Caco-2 (cell line): ENCODE data around the gene NT5DC4. TPM values are rescaled to one million over a fixed set of nuclear protein-coding genes. Genes with fewer than 3 reads are reported as not detected.

Experiments
- BruUV-seq: library from RNA; stranded (reverse); fragments of 400-500 nt; replicated peaks from 2 replicates; lab custom pipeline; 2021; lab: Mats Ljungman, UMichigan
- CTCF ChIA-PET: fragments of 300-600 bp; sonication (Branson Sonifier 250); formaldehyde crosslinking; loops from one replicate; lab custom pipeline; 2022; ENCODE audit warnings: antibody characterized with exemption; lab: Charles Lee
- POLR2A ChIA-PET: fragments of 300-600 bp; sonication (Branson Sonifier 250); formaldehyde crosslinking; loops from one replicate; lab custom pipeline; 2022; ENCODE audit warnings: antibody characterized with exemption; lab: Charles Lee
- DNase-seq, 2 experiments: peaks; one replicate each; pipeline versions ENCODE4 v3.0.0 to v3.0.0-alpha.2; 2020 to 2022
- H3K27me3 ChIP-seq: replicated peaks from 2 replicates; pipeline ENCODE4 v1.6.0; 2011; ENCODE audit warnings: low read length; ENCODE audit not compliant: control insufficient read depth, insufficient read depth
- H3K36me3 ChIP-seq: 2 replicates; pipeline ENCODE4 v1.5.1; 2011; ENCODE audit warnings: low read length; ENCODE audit not compliant: control insufficient read depth, insufficient read depth
- H3K4me1 ChIP-seq: fragments of 250-450 bp; sonication (Bioruptor Pico); 2 replicates; pipeline ENCODE4 v1.5.1; 2020; ENCODE audit warnings: mild to moderate bottlenecking
- H3K4me3 ChIP-seq: 2 replicates; pipeline ENCODE4 v1.5.1; 2011; ENCODE audit warnings: low read depth, mild to moderate bottlenecking, control low read depth, low read length
- H3K9me3 ChIP-seq: fragments of 250-450 bp; sonication (Bioruptor Pico); 2 replicates; pipeline ENCODE4 v1.5.1; 2020; ENCODE audit warnings: mild to moderate bottlenecking, moderate library complexity
- H3K27ac Mint-ChIP-seq: one replicate; pipeline ENCODE4 v1.8.0; 2022; ENCODE audit warnings: mixed read lengths; ENCODE audit not compliant: unreplicated experiment
- H3K27me3 Mint-ChIP-seq: one replicate; pipeline ENCODE4 v1.8.0; 2022; ENCODE audit warnings: mixed read lengths; ENCODE audit not compliant: insufficient read depth, unreplicated experiment
- H3K36me3 Mint-ChIP-seq: one replicate; pipeline ENCODE4 v1.8.0; 2022; ENCODE audit warnings: mild to moderate bottlenecking, mixed read lengths; ENCODE audit not compliant: insufficient read depth, unreplicated experiment
- H3K4me1 Mint-ChIP-seq: one replicate; pipeline ENCODE4 v1.8.0; 2022; ENCODE audit warnings: low read depth, mixed read lengths; ENCODE audit not compliant: unreplicated experiment
- H3K4me3 Mint-ChIP-seq: one replicate; pipeline ENCODE4 v1.8.0; 2022; ENCODE audit warnings: mild to moderate bottlenecking, moderate library complexity, mixed read lengths; ENCODE audit not compliant: unreplicated experiment
- H3K9me3 Mint-ChIP-seq: one replicate; pipeline ENCODE4 v1.8.0; 2022; ENCODE audit warnings: mixed read lengths; ENCODE audit not compliant: unreplicated experiment
- intact Hi-C: fragments of 100-400 bp; cut with micrococcal nuclease; formaldehyde crosslinking; loops from one replicate; pipeline ENCODE4 v1.10.0; 2022; ENCODE audit not compliant: unreplicated experiment
- total RNA-seq: library from RNA; stranded (reverse); gene quantifications from 2 replicates; pipeline ENCODE4 v1.2.3, GENCODE V29; 2022
- TF ChIP-seq, protein P1 (sequence below), 2 experiments: fragments of 200-600 bp in 1 of 2; IDR thresholded peaks; 1 replicate in 1 of 2; 2 replicates in 1 of 2; pipeline versions ENCODE4 v1.5.1 to v1.8.0; 2011 to 2022; ENCODE audit warnings: antibody characterized with exemption in 1 of 2, control low read depth in 1 of 2, inconsistent platforms in 1 of 2, low read depth in 1 of 2, low read length in 1 of 2, mild to moderate bottlenecking in 1 of 2, moderate library complexity in 1 of 2; ENCODE audit not compliant: insufficient read depth in 1 of 2, severe bottlenecking in 1 of 2, unreplicated experiment in 1 of 2

Gene NT5DC4
- total RNA-seq, 1 experiment from 2014 or later: 4.0 TPM

DNA sequence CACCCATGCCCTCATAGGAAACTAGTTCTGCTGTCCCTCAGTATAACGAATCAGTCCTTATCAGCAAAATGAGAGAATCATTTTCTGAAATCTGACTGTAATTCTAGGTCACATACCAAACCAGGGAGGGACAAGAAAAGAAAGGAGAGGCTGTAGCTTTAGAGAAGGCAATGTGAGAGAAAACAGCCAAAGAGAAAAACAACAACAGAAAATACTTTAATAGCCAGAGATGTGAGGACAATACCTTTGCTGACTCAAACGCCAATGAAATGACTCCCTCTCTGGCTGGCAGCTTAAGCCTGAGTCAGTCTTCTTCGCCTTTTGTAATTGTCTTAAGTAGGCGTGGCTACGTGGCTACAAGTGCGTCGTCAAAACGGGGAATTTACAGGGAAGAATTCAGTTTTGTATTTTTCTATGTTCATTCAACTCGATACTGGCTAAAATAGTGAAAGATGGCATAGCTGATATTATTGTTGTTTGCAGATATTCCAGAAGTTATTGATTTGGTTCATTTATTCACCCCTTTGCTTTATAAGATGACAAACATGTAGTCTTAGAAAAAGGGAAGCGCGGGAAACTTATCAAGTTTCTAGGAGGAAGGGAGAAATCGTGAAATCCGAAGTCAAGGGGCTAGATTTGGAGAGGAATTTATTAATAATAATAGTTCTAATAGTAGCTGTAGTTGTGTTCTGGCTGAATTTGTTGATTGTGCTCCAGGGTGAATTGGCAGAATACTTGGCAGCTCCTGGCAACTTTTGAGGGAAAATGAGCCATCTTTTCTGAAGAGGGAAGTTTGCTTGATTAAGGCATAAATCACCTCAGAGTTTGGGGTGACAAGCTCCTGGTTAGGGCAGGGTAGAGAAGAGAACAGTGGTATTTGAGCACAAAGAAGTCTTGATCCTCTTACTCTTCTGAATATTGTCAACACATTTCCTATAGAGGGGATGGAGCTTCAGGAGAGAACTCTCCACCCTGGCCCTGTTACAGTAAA is 63.7 kb downstream of the NT5DC4 start, which contains the start of gene IL1A:
Gene IL1A (minus strand): TSS at position 295 of the 991 bp plus-strand sequence. CDS start 723 bp downstream, outside the sequence.
- no TSS peak for BruUV-seq
- ChIA-PET POLR2A (no interaction called here), CTCF (no interaction called here)
- DNase-seq: no peak
- Histone ChIP-seq H3K4me1 (no peaks in the 10 kb centered on the region), H3K27me3 (no peaks in the 10 kb centered on the region), H3K36me3 (no peaks in the 10 kb centered on the region), H3K4me3 (no peak within 1 kb of the TSS), H3K9me3 (no peaks in the 10 kb centered on the region)
- Mint-ChIP-seq H3K4me1 (no peaks in the 10 kb centered on the region), H3K27me3 (no peaks in the 10 kb centered on the region), H3K4me3 (no peak within 1 kb of the TSS), H3K36me3 (no peaks in the 10 kb centered on the region), H3K9me3 (no peaks in the 10 kb centered on the region), H3K27ac (no peak within 1 kb of the TSS)
- TF ChIP-seq, protein P1, sequence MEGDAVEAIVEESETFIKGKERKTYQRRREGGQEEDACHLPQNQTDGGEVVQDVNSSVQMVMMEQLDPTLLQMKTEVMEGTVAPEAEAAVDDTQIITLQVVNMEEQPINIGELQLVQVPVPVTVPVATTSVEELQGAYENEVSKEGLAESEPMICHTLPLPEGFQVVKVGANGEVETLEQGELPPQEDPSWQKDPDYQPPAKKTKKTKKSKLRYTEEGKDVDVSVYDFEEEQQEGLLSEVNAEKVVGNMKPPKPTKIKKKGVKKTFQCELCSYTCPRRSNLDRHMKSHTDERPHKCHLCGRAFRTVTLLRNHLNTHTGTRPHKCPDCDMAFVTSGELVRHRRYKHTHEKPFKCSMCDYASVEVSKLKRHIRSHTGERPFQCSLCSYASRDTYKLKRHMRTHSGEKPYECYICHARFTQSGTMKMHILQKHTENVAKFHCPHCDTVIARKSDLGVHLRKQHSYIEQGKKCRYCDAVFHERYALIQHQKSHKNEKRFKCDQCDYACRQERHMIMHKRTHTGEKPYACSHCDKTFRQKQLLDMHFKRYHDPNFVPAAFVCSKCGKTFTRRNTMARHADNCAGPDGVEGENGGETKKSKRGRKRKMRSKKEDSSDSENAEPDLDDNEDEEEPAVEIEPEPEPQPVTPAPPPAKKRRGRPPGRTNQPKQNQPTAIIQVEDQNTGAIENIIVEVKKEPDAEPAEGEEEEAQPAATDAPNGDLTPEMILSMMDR (IDR thresholded peaks at IDR 0.05; ENCODE audit: insufficient read depth in 1 of 2, low read depth in 1 of 2, low read length in 1 of 2, severe bottlenecking in 1 of 2, unreplicated experiment in 1 of 2): no peak
- intact Hi-C loops: no loop called here

DNA sequence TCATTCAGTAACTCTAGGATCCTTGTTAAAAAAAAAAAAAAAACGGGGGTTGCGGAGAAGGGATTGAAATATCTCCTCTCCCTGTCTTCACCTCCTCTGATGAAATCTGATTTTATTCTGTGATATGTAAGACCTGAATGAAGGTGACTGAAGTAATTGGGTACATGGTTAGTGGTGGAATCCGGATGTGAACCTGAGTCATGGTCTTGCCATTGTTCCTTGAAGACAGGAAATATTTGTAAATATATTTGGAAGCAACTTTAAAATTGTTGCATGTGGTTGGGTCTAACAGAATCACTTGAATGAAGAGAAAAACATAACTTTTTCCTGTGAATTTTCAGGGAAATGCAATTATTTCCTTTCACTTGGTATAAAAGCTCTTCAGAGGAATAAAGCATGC is 66.5 kb downstream of the NT5DC4 start:
- Histone ChIP-seq H3K4me3 (no peak overlapping the region), H3K4me1 (peaks cover 18% of the 10 kb centered on the region), H3K27me3 (no peaks in the 10 kb centered on the region), H3K9me3 (no peaks in the 10 kb centered on the region), H3K36me3 (no peaks in the 10 kb centered on the region)
- Mint-ChIP-seq H3K4me1 (peaks cover 9% of the 10 kb centered on the region), H3K36me3 (no peaks in the 10 kb centered on the region), H3K9me3 (peaks cover 17% of the 10 kb centered on the region), H3K4me3 (no peak overlapping the region), H3K27ac (no peak overlapping the region), H3K27me3 (no peaks in the 10 kb centered on the region)
- TF ChIP-seq, protein P1 (IDR thresholded peaks at IDR 0.05; ENCODE audit: insufficient read depth in 1 of 2, low read depth in 1 of 2, low read length in 1 of 2, severe bottlenecking in 1 of 2, unreplicated experiment in 1 of 2): no peak
- BruUV-seq: no TSS peak
- ChIA-PET CTCF (no interaction called here), POLR2A (no interaction called here)
- DNase-seq: no peak
- intact Hi-C loops: no loop called here

DNA sequence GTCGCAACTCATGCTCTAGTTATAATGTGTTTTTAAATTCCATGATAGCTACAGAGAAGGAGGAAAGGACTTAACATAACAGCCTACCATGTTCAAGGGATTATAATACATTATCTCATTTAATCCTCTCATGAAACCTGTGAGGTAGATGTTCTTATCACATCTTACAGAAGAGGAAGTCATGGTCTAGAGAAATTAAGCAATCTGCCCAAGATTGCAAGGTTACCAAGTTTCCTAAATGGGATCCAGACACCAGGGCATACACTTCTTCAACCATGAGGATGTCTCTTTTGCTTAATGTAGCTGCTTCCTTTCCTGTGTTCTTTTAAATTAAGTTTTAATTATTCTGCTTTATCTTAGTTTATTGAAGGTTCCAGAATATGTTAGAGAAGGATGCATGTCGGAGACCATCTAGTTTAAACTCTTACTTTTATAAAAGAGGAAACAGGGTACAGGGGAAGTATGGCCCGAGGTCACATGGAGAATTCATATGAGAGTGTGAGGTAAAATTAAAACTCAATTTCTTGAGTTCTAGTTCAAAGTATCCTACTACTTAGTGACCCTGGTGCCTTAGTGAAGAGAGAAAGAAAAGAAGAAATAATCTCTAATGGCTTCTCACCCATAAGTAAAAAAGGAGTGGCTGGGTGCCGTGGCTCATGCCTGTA is 67.0 kb downstream of the NT5DC4 start:
- DNase-seq: no peak
- intact Hi-C loops: no loop called here
- peaks cover 18% of the 10 kb centered on the region for H3K4me1 ChIP-seq
- H3K9me3 ChIP-seq: no peaks in the 10 kb centered on the region
- ChIA-PET CTCF (no interaction called here), POLR2A (no interaction called here)
- TF ChIP-seq, protein P1 (IDR thresholded peaks at IDR 0.05; ENCODE audit: insufficient read depth in 1 of 2, low read depth in 1 of 2, low read length in 1 of 2, severe bottlenecking in 1 of 2, unreplicated experiment in 1 of 2): no peak
- no peaks in the 10 kb centered on the region for H3K36me3 ChIP-seq
- Mint-ChIP-seq H3K4me3 (no peak overlapping the region), H3K36me3 (no peaks in the 10 kb centered on the region), H3K9me3 (peaks cover 21% of the 10 kb centered on the region), H3K27ac (no peak overlapping the region), H3K4me1 (peaks cover 10% of the 10 kb centered on the region), H3K27me3 (no peaks in the 10 kb centered on the region)
- no TSS peak for BruUV-seq
- no peak overlapping the region for H3K4me3 ChIP-seq
- no peaks in the 10 kb centered on the region for H3K27me3 ChIP-seq
